Neural progenitor cell (in vitro differentiated cells): ENCODE data around the gene RTN4. TPM values are rescaled to one million over a fixed set of nuclear protein-coding genes. Genes with fewer than 3 reads are reported as not detected.

Experiments
- DNase-seq: peaks from one replicate; pipeline ENCODE4 v3.0.0-alpha.2; 2016; ENCODE audit warnings: low spot score
- H2AFZ ChIP-seq: fragments of 200-600 bp; sonication (generic); replicated peaks from 2 replicates; pipeline ENCODE4 v1.6.1; 2016; ENCODE audit warnings: antibody characterized with exemption
- H3F3A ChIP-seq: fragments of 200-600 bp; sonication (generic); 2 replicates; pipeline ENCODE4 v1.6.1; 2016; ENCODE audit warnings: antibody characterized with exemption, low read depth
- H3K27ac ChIP-seq: fragments of 200-600 bp; sonication (generic); 2 replicates; pipeline ENCODE4 v1.5.1; 2016; ENCODE audit warnings: mild to moderate bottlenecking
- H3K27me3 ChIP-seq: fragments of 200-600 bp; sonication (generic); 2 replicates; pipeline ENCODE4 v1.6.1; 2016; ENCODE audit warnings: mild to moderate bottlenecking, moderate library complexity
- H3K36me3 ChIP-seq: fragments of 200-600 bp; sonication (generic); 2 replicates; pipeline ENCODE4 v1.5.1; 2016
- H3K4me1 ChIP-seq: fragments of 200-600 bp; sonication (generic); 2 replicates; pipeline ENCODE4 v1.6.1; 2016; ENCODE audit warnings: mixed run types
- H3K4me2 ChIP-seq: fragments of 200-600 bp; sonication (generic); 2 replicates; pipeline ENCODE4 v1.6.1; 2016
- H3K4me3 ChIP-seq: fragments of 200-600 bp; sonication (generic); 2 replicates; pipeline ENCODE4 v1.5.1; 2016
- H3K79me2 ChIP-seq: fragments of 200-600 bp; sonication (generic); 2 replicates; pipeline ENCODE4 v1.6.1; 2016; ENCODE audit warnings: low read depth
- H3K9ac ChIP-seq: fragments of 200-600 bp; sonication (generic); 2 replicates; pipeline ENCODE4 v1.6.1; 2016
- H3K9me3 ChIP-seq: fragments of 200-600 bp; sonication (generic); 2 replicates; pipeline ENCODE4 v1.5.1; 2016; ENCODE audit warnings: low read depth
- H4K20me1 ChIP-seq: fragments of 200-600 bp; sonication (generic); 2 replicates; pipeline ENCODE4 v1.6.1; 2016; ENCODE audit warnings: low read depth
- H3K27ac Mint-ChIP-seq: 3 replicates; pipeline ENCODE4 v1.8.0; 2021; ENCODE audit warnings: mixed read lengths
- H3K27me3 Mint-ChIP-seq: 2 replicates; pipeline ENCODE4 v1.8.0; 2022; ENCODE audit warnings: low read depth, mild to moderate bottlenecking, inconsistent platforms, moderate library complexity, mixed read lengths; ENCODE audit not compliant: insufficient read depth
- H3K36me3 Mint-ChIP-seq: 3 replicates; pipeline ENCODE4 v1.8.0; 2021; ENCODE audit warnings: mixed read lengths
- H3K4me1 Mint-ChIP-seq: 3 replicates; pipeline ENCODE4 v1.8.0; 2021; ENCODE audit warnings: mixed read lengths
- H3K4me3 Mint-ChIP-seq: 3 replicates; pipeline ENCODE4 v1.8.0; 2021; ENCODE audit warnings: mild to moderate bottlenecking, moderate library complexity, mixed read lengths
- H3K9me3 Mint-ChIP-seq: 3 replicates; pipeline ENCODE4 v1.8.0; 2020; ENCODE audit warnings: mixed read lengths
- EZH2 ChIP-seq: fragments of 200-600 bp; sonication (generic); IDR thresholded peaks from 2 replicates; pipeline ENCODE4 v1.6.1; 2017; ENCODE audit warnings: antibody characterized with exemption, mild to moderate bottlenecking, moderate library complexity
- EZH2phosphoT487 ChIP-seq: fragments of 200-600 bp; sonication (generic); IDR thresholded peaks from 2 replicates; pipeline ENCODE4 v1.6.1; 2017; ENCODE audit warnings: antibody characterized with exemption
- total RNA-seq: library from RNA; depleted of rRNA; stranded (reverse); fragments of >200 nt; gene quantifications from 2 replicates; pipeline ENCODE4 v1.2.3, GENCODE V29; 2015; ENCODE audit warnings: low replicate concordance
- TF ChIP-seq, protein P1 (sequence below): fragments of 200-600 bp; sonication (generic); IDR thresholded peaks from 2 replicates; pipeline ENCODE4 v1.5.1; 2017; ENCODE audit warnings: antibody characterized with exemption, mild to moderate bottlenecking

Gene RTN4
- total RNA-seq, 1 donor from 2014 or later, result 157 TPM

GRCh38 chr2:54952978-54953456 is 97.2 kb downstream of the RTN4 start:
- Histone ChIP-seq H3K79me2 (no peaks in the 10 kb centered on the region), H3K27ac (no peak overlapping the region), H3K4me3 (no peak overlapping the region), H3K36me3 (no peaks in the 10 kb centered on the region), H2AFZ (no peak overlapping the region), H4K20me1 (no peaks in the 10 kb centered on the region), H3K9me3 (no peaks in the 10 kb centered on the region), H3K4me2 (no peak overlapping the region), H3K9ac (no peak overlapping the region), H3K27me3 (no peaks in the 10 kb centered on the region), H3F3A (no peaks in the 10 kb centered on the region), H3K4me1 (peaks cover 12% of the 10 kb centered on the region)
- TF ChIP-seq EZH2phosphoT487 (no peak), EZH2 (no peak)
- TF ChIP-seq, protein P1, sequence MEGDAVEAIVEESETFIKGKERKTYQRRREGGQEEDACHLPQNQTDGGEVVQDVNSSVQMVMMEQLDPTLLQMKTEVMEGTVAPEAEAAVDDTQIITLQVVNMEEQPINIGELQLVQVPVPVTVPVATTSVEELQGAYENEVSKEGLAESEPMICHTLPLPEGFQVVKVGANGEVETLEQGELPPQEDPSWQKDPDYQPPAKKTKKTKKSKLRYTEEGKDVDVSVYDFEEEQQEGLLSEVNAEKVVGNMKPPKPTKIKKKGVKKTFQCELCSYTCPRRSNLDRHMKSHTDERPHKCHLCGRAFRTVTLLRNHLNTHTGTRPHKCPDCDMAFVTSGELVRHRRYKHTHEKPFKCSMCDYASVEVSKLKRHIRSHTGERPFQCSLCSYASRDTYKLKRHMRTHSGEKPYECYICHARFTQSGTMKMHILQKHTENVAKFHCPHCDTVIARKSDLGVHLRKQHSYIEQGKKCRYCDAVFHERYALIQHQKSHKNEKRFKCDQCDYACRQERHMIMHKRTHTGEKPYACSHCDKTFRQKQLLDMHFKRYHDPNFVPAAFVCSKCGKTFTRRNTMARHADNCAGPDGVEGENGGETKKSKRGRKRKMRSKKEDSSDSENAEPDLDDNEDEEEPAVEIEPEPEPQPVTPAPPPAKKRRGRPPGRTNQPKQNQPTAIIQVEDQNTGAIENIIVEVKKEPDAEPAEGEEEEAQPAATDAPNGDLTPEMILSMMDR, result no peak
- H3K9me3 Mint-ChIP-seq, result no peaks in the 10 kb centered on the region
- no peaks in the 10 kb centered on the region for H3K36me3 Mint-ChIP-seq
- H3K4me3 Mint-ChIP-seq, result no peak overlapping the region
- H3K27ac Mint-ChIP-seq, result no peak overlapping the region
- H3K4me1 Mint-ChIP-seq, result peaks cover 11% of the 10 kb centered on the region
- peaks cover 2% of the 10 kb centered on the region for H3K27me3 Mint-ChIP-seq
- DNase-seq, result no peak

GRCh38 chr2:54952425-54952824 is 97.8 kb downstream of the RTN4 start:
- Mint-ChIP-seq H3K9me3 (no peaks in the 10 kb centered on the region), H3K36me3 (no peaks in the 10 kb centered on the region), H3K27ac (no peak overlapping the region), H3K4me1 (peaks cover 17% of the 10 kb centered on the region), H3K4me3 (no peak overlapping the region), H3K27me3 (peaks cover 2% of the 10 kb centered on the region)
- no peaks in the 10 kb centered on the region for H4K20me1 ChIP-seq
- H2AFZ ChIP-seq, result no peak overlapping the region
- H3K27ac ChIP-seq, result no peak overlapping the region
- H3K4me3 ChIP-seq, result no peak overlapping the region
- H3K27me3 ChIP-seq, result no peaks in the 10 kb centered on the region
- no peak for DNase-seq
- TF ChIP-seq, protein P1, result no peak
- TF ChIP-seq EZH2phosphoT487 (no peak), EZH2 (no peak)
- H3K4me2 ChIP-seq, result no peak overlapping the region
- H3K36me3 ChIP-seq, result no peaks in the 10 kb centered on the region
- H3K4me1 ChIP-seq, result peaks cover 15% of the 10 kb centered on the region
- no peaks in the 10 kb centered on the region for H3F3A ChIP-seq
- no peaks in the 10 kb centered on the region for H3K79me2 ChIP-seq
- no peaks in the 10 kb centered on the region for H3K9me3 ChIP-seq
- no peak overlapping the region for H3K9ac ChIP-seq

- no peaks in the 10 kb centered on the region for H3K9me3 ChIP-seq
- H3K79me2 ChIP-seq, result no peaks in the 10 kb centered on the region
- DNase-seq, result no peak
- no peaks in the 10 kb centered on the region for H3K36me3 ChIP-seq
- H3F3A ChIP-seq, result no peaks in the 10 kb centered on the region
- H3K4me1 Mint-ChIP-seq, result peaks cover 24% of the 10 kb centered on the region
- no peak overlapping the region for H3K4me3 Mint-ChIP-seq
- no peaks in the 10 kb centered on the region for H3K36me3 Mint-ChIP-seq
- peaks cover 26% of the 10 kb centered on the region for H3K4me1 ChIP-seq
- H2AFZ ChIP-seq, result no peak overlapping the region
- no peak for TF ChIP-seq EZH2
- TF ChIP-seq EZH2phosphoT487, result no peak
- TF ChIP-seq, protein P1, result no peak
- no peaks in the 10 kb centered on the region for H3K27me3 ChIP-seq
- no peak overlapping the region for H3K9ac ChIP-seq
- H3K27ac Mint-ChIP-seq, result no peak overlapping the region
- H3K27ac ChIP-seq, result no peak overlapping the region
- H3K4me3 ChIP-seq, result no peak overlapping the region
- H3K9me3 Mint-ChIP-seq, result peaks cover 2% of the 10 kb centered on the region
- no peak overlapping the region for H3K4me2 ChIP-seq
- peaks cover 2% of the 10 kb centered on the region for H3K27me3 Mint-ChIP-seq
- no peaks in the 10 kb centered on the region for H4K20me1 ChIP-seq
Observed at GRCh38 chr2:54950811-54951210, 99.4 kb downstream of the RTN4 start.
